Effector CD8-positive, alpha-beta T cell (primary cell): Measurements from ENCODE around the gene FKBP2.

Source experiments
- DNase-seq: peaks from one replicate; lab custom pipeline; 2025; lab: John Stamatoyannopoulos, UW

The FKBP2 gene

GRCh38 chr11:64249563-64250414 lies 8.9 kb downstream of the FKBP2 start:
- no peak for DNase-seq

GRCh38 chr11:64250415-64251015 lies 9.6 kb downstream of the FKBP2 start:
- DNase-seq = no peak

- peak; percentile 50 for DNase-seq
These were observed 10.3 kb downstream of the FKBP2 start, which contains the start of gene PLCB3 for GRCh38 chr11:64251016-64251752. Gene PLCB3 (plus strand): TSS chr11:64251530. CDS start chr11:64251650, 120 bp downstream.

GRCh38 chr11:64251753-64252002 lies 10.8 kb downstream of the FKBP2 start:
- no peak for DNase-seq

- DNase-seq = peak; percentile 16
These were observed 11.3 kb downstream of the FKBP2 start for GRCh38 chr11:64252003-64252872.

- no peak for DNase-seq
These were observed 12.1 kb downstream of the FKBP2 start for GRCh38 chr11:64253043-64253442.

- no peak for DNase-seq
These were observed 12.6 kb downstream of the FKBP2 start for GRCh38 chr11:64253481-64253880.

- no peak for DNase-seq
These were observed 13.4 kb downstream of the FKBP2 start for GRCh38 chr11:64254326-64254725.

- DNase-seq = no peak
These were observed 14.5 kb downstream of the FKBP2 start for GRCh38 chr11:64255135-64256128.

GRCh38 chr11:64256300-64256699 lies 15.4 kb downstream of the FKBP2 start:
- no peak for DNase-seq

GRCh38 chr11:64258356-64258755 lies 17.5 kb downstream of the FKBP2 start:
- DNase-seq = no peak

GRCh38 chr11:64258946-64259532 lies 18.1 kb downstream of the FKBP2 start:
- no peak for DNase-seq

- DNase-seq = no peak
These were observed 18.7 kb downstream of the FKBP2 start for GRCh38 chr11:64259533-64260067.

GRCh38 chr11:64260147-64260708 lies 19.3 kb downstream of the FKBP2 start:
- DNase-seq = no peak

- DNase-seq = no peak
These were observed 20.7 kb downstream of the FKBP2 start for GRCh38 chr11:64261556-64262080.

- DNase-seq = no peak
These were observed 21.5 kb downstream of the FKBP2 start for GRCh38 chr11:64262271-64263002.

- no peak for DNase-seq
These were observed 22.4 kb downstream of the FKBP2 start for GRCh38 chr11:64263021-64263946.

GRCh38 chr11:64263947-64264317 lies 23.0 kb downstream of the FKBP2 start:
- no peak for DNase-seq
